Caco-2 (cell line): ENCODE results near the gene S100A16. TPM values are rescaled to one million over a fixed set of nuclear protein-coding genes. Genes with fewer than 3 reads are reported as not detected.

Experiments
- BruUV-seq: library from RNA; stranded (reverse); fragments of 400-500 nt; replicated peaks from 2 replicates; lab custom pipeline; 2021; lab: Mats Ljungman, UMichigan
- CTCF ChIA-PET: fragments of 300-600 bp; sonication (Branson Sonifier 250); formaldehyde crosslinking; loops from one replicate; lab custom pipeline; 2022; ENCODE audit warnings: antibody characterized with exemption; lab: Charles Lee
- POLR2A ChIA-PET: fragments of 300-600 bp; sonication (Branson Sonifier 250); formaldehyde crosslinking; loops from one replicate; lab custom pipeline; 2022; ENCODE audit warnings: antibody characterized with exemption; lab: Charles Lee
- DNase-seq, 2 experiments: peaks; one replicate each; pipeline versions ENCODE4 v3.0.0 to v3.0.0-alpha.2; 2020 to 2022
- H3K27me3 ChIP-seq: replicated peaks from 2 replicates; pipeline ENCODE4 v1.6.0; 2011; ENCODE audit warnings: low read length; ENCODE audit not compliant: control insufficient read depth, insufficient read depth
- H3K36me3 ChIP-seq: 2 replicates; pipeline ENCODE4 v1.5.1; 2011; ENCODE audit warnings: low read length; ENCODE audit not compliant: control insufficient read depth, insufficient read depth
- H3K4me1 ChIP-seq: fragments of 250-450 bp; sonication (Bioruptor Pico); 2 replicates; pipeline ENCODE4 v1.5.1; 2020; ENCODE audit warnings: mild to moderate bottlenecking
- H3K4me3 ChIP-seq: 2 replicates; pipeline ENCODE4 v1.5.1; 2011; ENCODE audit warnings: low read depth, mild to moderate bottlenecking, control low read depth, low read length
- H3K9me3 ChIP-seq: fragments of 250-450 bp; sonication (Bioruptor Pico); 2 replicates; pipeline ENCODE4 v1.5.1; 2020; ENCODE audit warnings: mild to moderate bottlenecking, moderate library complexity
- H3K27ac Mint-ChIP-seq: one replicate; pipeline ENCODE4 v1.8.0; 2022; ENCODE audit warnings: mixed read lengths; ENCODE audit not compliant: unreplicated experiment
- H3K27me3 Mint-ChIP-seq: one replicate; pipeline ENCODE4 v1.8.0; 2022; ENCODE audit warnings: mixed read lengths; ENCODE audit not compliant: insufficient read depth, unreplicated experiment
- H3K36me3 Mint-ChIP-seq: one replicate; pipeline ENCODE4 v1.8.0; 2022; ENCODE audit warnings: mild to moderate bottlenecking, mixed read lengths; ENCODE audit not compliant: insufficient read depth, unreplicated experiment
- H3K4me1 Mint-ChIP-seq: one replicate; pipeline ENCODE4 v1.8.0; 2022; ENCODE audit warnings: low read depth, mixed read lengths; ENCODE audit not compliant: unreplicated experiment
- H3K4me3 Mint-ChIP-seq: one replicate; pipeline ENCODE4 v1.8.0; 2022; ENCODE audit warnings: mild to moderate bottlenecking, moderate library complexity, mixed read lengths; ENCODE audit not compliant: unreplicated experiment
- H3K9me3 Mint-ChIP-seq: one replicate; pipeline ENCODE4 v1.8.0; 2022; ENCODE audit warnings: mixed read lengths; ENCODE audit not compliant: unreplicated experiment
- intact Hi-C: fragments of 100-400 bp; cut with micrococcal nuclease; formaldehyde crosslinking; loops from one replicate; pipeline ENCODE4 v1.10.0; 2022; ENCODE audit not compliant: unreplicated experiment
- total RNA-seq: library from RNA; stranded (reverse); gene quantifications from 2 replicates; pipeline ENCODE4 v1.2.3, GENCODE V29; 2022
- TF ChIP-seq, protein P1 (sequence below), 2 experiments: fragments of 200-600 bp in 1 of 2; IDR thresholded peaks; 1 replicate in 1 of 2; 2 replicates in 1 of 2; pipeline versions ENCODE4 v1.5.1 to v1.8.0; 2011 to 2022; ENCODE audit warnings: antibody characterized with exemption in 1 of 2, control low read depth in 1 of 2, inconsistent platforms in 1 of 2, low read depth in 1 of 2, low read length in 1 of 2, mild to moderate bottlenecking in 1 of 2, moderate library complexity in 1 of 2; ENCODE audit not compliant: insufficient read depth in 1 of 2, severe bottlenecking in 1 of 2, unreplicated experiment in 1 of 2

S100A16 gene
- total RNA-seq, 1 experiment from 2014 or later = 243 TPM

DNA sequence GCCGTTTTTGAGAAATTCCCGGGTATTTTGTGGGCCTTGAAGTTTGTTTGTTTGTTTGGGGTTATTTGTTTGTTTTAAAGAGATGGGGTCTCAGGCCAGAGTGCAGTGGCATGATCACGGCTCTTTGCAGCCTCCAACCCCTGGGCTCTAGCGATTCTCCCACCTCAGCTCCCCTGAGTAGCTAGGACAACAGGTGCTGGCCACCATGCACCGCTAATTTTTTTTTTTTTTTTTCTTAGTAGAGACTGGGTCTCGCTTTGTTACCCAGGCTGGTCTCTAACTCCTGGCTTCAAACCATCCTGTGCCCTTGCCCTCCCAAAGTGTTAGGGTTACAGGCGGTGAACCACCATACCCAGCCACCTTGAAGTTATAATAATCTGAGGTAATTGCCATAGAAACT lies 22.9 kb upstream of the S100A16 start:
- Histone ChIP-seq H3K4me1 (peaks cover 12% of the 10 kb centered on the region), H3K9me3 (no peaks in the 10 kb centered on the region), H3K36me3 (peaks cover 4% of the 10 kb centered on the region), H3K4me3 (no peak overlapping the region), H3K27me3 (no peaks in the 10 kb centered on the region)
- Mint-ChIP-seq H3K4me3 (peak overlapping the region; percentile 47), H3K27me3 (no peaks in the 10 kb centered on the region), H3K9me3 (peaks cover 5% of the 10 kb centered on the region), H3K36me3 (peaks cover 70% of the 10 kb centered on the region), H3K4me1 (peaks cover 24% of the 10 kb centered on the region), H3K27ac (no peak overlapping the region)
- CTCF ChIA-PET = no interaction called here
- TF ChIP-seq, protein P1, sequence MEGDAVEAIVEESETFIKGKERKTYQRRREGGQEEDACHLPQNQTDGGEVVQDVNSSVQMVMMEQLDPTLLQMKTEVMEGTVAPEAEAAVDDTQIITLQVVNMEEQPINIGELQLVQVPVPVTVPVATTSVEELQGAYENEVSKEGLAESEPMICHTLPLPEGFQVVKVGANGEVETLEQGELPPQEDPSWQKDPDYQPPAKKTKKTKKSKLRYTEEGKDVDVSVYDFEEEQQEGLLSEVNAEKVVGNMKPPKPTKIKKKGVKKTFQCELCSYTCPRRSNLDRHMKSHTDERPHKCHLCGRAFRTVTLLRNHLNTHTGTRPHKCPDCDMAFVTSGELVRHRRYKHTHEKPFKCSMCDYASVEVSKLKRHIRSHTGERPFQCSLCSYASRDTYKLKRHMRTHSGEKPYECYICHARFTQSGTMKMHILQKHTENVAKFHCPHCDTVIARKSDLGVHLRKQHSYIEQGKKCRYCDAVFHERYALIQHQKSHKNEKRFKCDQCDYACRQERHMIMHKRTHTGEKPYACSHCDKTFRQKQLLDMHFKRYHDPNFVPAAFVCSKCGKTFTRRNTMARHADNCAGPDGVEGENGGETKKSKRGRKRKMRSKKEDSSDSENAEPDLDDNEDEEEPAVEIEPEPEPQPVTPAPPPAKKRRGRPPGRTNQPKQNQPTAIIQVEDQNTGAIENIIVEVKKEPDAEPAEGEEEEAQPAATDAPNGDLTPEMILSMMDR (IDR thresholded peaks at IDR 0.05; ENCODE audit: insufficient read depth in 1 of 2, low read depth in 1 of 2, low read length in 1 of 2, severe bottlenecking in 1 of 2, unreplicated experiment in 1 of 2) = no peak
- POLR2A ChIA-PET = no interaction called here
- DNase-seq = no peak
- no TSS peak for BruUV-seq
- intact Hi-C loops = loop anchor here (2.0 kb wide), 1 partner anchor 35 kb away; the partner anchor contains the start of gene ILF2

GRCh38 chr1:153633754-153634665 lies 21.1 kb upstream of the S100A16 start, which contains the start of gene CHTOP:
CHTOP (plus strand) TSS chr1:153634066; CDS start chr1:153636589, 2,523 bp downstream.
- H3K36me3 ChIP-seq = peaks cover 4% of the 10 kb centered on the region
- ChIA-PET POLR2A (interaction anchor here (0.5 to 2.2 kb wide), 29 partner anchors 10 to 344 kb away, joined by 3 to 34 read pairs (median 4); partner anchors contain the start of genes GATAD2B, INTS3, JTB and S100A14), CTCF (interaction anchor here (0.6 to 2.1 kb wide), 12 partner anchors 14 to 125 kb away, joined by 3 to 16 read pairs (median 4); partner anchors contain the start of genes S100A14 and S100A16)
- H3K4me3 ChIP-seq = peak within 1 kb of the TSS; percentile 84
- H3K4me1 ChIP-seq = peaks cover 26% of the 10 kb centered on the region
- intact Hi-C loops = loop anchor here (2.0 to 5.0 kb wide), 2 partner anchors 37 to 108 kb away; partner anchors contain the start of gene ILF2
- H3K4me1 Mint-ChIP-seq = peaks cover 33% of the 10 kb centered on the region
- TF ChIP-seq, protein P1 (IDR thresholded peaks at IDR 0.05; ENCODE audit: insufficient read depth in 1 of 2, low read depth in 1 of 2, low read length in 1 of 2, severe bottlenecking in 1 of 2, unreplicated experiment in 1 of 2) = no peak
- BruUV-seq = TSS peak; percentile 81
- H3K9me3 ChIP-seq = no peaks in the 10 kb centered on the region
- peak within 1 kb of the TSS; percentile 98 for H3K4me3 Mint-ChIP-seq
- H3K36me3 Mint-ChIP-seq = peaks cover 57% of the 10 kb centered on the region
- DNase-seq = peak; percentile 95 to 97
- peaks cover 5% of the 10 kb centered on the region for H3K9me3 Mint-ChIP-seq
- H3K27me3 ChIP-seq = no peaks in the 10 kb centered on the region
- H3K27me3 Mint-ChIP-seq = no peaks in the 10 kb centered on the region
- H3K27ac Mint-ChIP-seq = peak within 1 kb of the TSS; percentile 99

DNA sequence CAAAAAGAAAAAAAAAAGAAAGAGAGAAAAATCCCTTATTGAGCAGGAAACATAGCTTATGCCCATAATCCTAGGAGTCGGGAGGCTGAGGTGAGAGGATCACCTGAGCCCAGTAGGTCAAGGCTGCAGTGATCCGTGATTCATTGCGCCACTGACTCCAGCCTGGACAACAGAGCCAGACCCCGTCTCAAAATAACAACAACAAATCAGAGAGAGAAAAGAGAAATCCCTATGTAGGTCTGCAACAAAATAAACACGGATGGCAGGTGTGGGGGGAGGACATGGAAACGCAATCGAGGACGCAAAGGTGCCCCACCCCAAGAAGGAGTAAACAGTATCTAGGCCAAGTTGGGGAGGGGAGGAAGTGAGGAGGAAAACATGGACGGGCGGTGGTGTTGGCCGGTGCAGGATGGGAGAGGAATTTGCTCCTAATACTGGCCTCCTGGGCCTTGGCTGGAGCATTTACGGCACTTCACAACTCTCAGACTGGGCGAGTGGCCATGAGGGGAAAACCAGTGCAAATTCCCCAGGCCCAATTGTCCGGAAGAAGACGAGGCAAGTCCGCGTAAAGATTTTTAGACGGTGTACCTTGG lies 20.3 kb upstream of the S100A16 start:
- peaks cover 3% of the 10 kb centered on the region for H3K36me3 ChIP-seq
- no TSS peak for BruUV-seq
- Mint-ChIP-seq H3K36me3 (peaks cover 50% of the 10 kb centered on the region), H3K27me3 (no peaks in the 10 kb centered on the region), H3K4me1 (peaks cover 33% of the 10 kb centered on the region), H3K4me3 (peak overlapping the region; percentile 98), H3K9me3 (peaks cover 5% of the 10 kb centered on the region), H3K27ac (peak overlapping the region; percentile 99)
- no peaks in the 10 kb centered on the region for H3K9me3 ChIP-seq
- intact Hi-C loops = loop anchor here (5.0 kb wide), 1 partner anchor 109 kb away; no protein-coding TSS in a partner anchor
- ChIA-PET CTCF (interaction anchor here (0.6 to 2.1 kb wide), 9 partner anchors 15 to 125 kb away, joined by 3 to 16 read pairs (median 5); partner anchors contain the start of genes S100A14 and S100A16), POLR2A (interaction anchor here (0.6 to 2.2 kb wide), 19 partner anchors 10 to 345 kb away, joined by 3 to 34 read pairs (median 5); partner anchors contain the start of genes INTS3, JTB, S100A14 and S100A16)
- H3K27me3 ChIP-seq = no peaks in the 10 kb centered on the region
- TF ChIP-seq, protein P1 (IDR thresholded peaks at IDR 0.05; ENCODE audit: insufficient read depth in 1 of 2, low read depth in 1 of 2, low read length in 1 of 2, severe bottlenecking in 1 of 2, unreplicated experiment in 1 of 2) = no peak
- H3K4me3 ChIP-seq = no peak overlapping the region
- no peak for DNase-seq
- peaks cover 26% of the 10 kb centered on the region for H3K4me1 ChIP-seq
